GM12878 (cell line): ENCODE results near the gene LYVE1.

Source experiments
- SMC3 ChIP-seq: IDR thresholded peaks from 2 replicates; pipeline ENCODE4 v1.6.1; 2011; ENCODE audit warnings: low read length, improper control_type of control experiment, borderline replicate concordance
- YY1 ChIP-seq: IDR thresholded peaks from 2 replicates; pipeline ENCODE4 v1.6.1; 2011; ENCODE audit warnings: low read depth, mild to moderate bottlenecking, low read length

DNA sequence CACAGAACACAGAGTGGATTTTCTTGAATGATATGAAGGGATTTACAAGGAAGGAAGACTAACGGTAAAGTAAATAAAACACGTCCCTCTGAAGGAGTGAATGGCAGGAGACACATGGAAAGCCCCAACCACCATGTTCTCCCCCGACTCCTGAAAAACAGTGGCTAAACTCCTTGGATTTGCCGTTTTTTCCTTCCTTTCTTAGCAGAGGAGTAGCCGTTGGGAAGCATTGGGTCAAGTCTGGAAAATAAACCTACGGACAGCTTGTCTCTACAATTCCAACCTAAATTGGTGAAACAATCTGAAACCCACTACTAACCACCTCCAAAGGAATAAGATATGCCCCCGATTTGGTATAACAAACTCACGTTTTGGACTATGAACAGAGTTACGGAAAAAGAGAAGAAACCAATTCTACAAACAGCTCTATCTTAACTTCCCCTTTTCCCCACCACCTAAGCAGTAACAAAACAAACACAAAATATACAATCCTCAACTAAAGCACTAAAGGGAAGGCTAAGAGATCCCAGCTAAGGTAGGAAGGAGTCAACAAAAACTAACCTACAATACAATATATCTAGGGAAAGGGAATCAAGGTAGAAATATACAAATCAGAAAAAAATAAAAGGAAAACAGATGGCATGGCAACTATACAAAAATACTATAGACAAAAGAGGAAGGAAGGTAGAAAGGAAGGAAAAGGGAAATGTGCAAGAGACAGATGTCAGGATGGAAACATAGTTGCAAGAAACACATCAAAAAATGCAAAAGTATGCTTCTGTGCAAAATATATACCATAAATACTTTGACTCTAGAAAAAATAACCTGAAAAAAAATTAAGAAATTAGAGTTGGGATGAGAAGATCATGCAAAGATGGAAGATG, 43.8 kb upstream of the LYVE1 start:
- TF ChIP-seq SMC3, result no peak
- TF ChIP-seq YY1, result no peak
